ENCODE measurements around the gene ITPR2. TPM values are rescaled to one million over a fixed set of nuclear protein-coding genes. Genes with fewer than 3 reads are reported as not detected.

The ITPR2 gene
- total RNA-seq, 4 donors from 2014 or later = 32.6 to 87.5 (median 51.9) TPM

DNA sequence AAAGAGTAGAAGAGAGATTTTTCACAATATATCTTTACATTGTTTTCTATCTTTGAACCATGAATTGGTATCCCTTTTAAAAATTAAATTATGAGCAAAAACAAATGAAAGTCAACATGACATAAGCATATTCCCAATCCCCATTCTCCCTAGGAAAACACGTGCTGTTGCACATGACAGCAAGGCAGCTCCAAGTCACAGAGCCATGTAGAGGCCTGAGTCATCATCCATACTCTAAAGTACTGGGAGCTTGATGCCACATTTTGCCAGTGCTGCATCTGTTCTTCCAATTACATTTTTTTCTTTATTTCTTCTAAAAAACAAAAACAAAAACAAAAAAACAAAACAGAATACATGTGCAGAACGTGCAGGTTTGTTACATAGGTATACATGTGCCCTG is 115.2 kb downstream of the ITPR2 start:
- TF ChIP-seq, protein P1, sequence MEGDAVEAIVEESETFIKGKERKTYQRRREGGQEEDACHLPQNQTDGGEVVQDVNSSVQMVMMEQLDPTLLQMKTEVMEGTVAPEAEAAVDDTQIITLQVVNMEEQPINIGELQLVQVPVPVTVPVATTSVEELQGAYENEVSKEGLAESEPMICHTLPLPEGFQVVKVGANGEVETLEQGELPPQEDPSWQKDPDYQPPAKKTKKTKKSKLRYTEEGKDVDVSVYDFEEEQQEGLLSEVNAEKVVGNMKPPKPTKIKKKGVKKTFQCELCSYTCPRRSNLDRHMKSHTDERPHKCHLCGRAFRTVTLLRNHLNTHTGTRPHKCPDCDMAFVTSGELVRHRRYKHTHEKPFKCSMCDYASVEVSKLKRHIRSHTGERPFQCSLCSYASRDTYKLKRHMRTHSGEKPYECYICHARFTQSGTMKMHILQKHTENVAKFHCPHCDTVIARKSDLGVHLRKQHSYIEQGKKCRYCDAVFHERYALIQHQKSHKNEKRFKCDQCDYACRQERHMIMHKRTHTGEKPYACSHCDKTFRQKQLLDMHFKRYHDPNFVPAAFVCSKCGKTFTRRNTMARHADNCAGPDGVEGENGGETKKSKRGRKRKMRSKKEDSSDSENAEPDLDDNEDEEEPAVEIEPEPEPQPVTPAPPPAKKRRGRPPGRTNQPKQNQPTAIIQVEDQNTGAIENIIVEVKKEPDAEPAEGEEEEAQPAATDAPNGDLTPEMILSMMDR (IDR thresholded peaks at IDR 0.05) = no peak
- TF ChIP-seq POLR2A (IDR thresholded peaks at IDR 0.05) = no peak

DNA sequence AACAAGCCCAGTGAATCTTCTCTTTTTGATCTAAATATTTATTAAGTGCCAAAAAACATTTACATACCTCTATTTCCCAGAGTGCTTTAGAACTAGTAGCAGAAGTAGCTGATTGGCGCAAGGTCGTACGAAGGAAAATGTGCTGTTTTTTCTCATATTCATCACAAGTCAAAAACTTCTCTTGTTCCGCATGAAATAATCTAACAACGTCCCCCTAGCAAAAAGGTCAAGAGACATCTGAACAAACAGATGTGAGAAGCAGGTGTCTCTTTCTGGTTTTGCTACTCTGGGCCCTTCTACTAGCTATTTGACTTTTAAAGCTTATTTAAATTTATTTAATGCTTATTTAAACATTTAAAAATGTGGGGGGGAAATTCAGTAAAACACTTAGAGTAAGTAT is 117.8 kb downstream of the ITPR2 start:
- H3K9me3 ChIP-seq = no peaks in the 10 kb centered on the region
- TF ChIP-seq, protein P1 (IDR thresholded peaks at IDR 0.05) = no peak
- no peak for TF ChIP-seq POLR2A (IDR thresholded peaks at IDR 0.05)
- H3K4me1 ChIP-seq = no peaks in the 10 kb centered on the region
- no peak overlapping the region for H3K4me3 ChIP-seq
- no peak overlapping the region for H3K27ac ChIP-seq
- peaks cover 0 to 7% (median 0%) of the 10 kb centered on the region in 3 donors for H3K36me3 ChIP-seq
- DNase-seq = no peak
- H3K27me3 ChIP-seq = no peaks in the 10 kb centered on the region

More for the DNA sequence above, 115.2 kb downstream of the ITPR2 start:
- Histone ChIP-seq H3K36me3 (peaks cover 0 to 7% (median 0%) of the 10 kb centered on the region in 3 donors), H3K4me3 (no peak overlapping the region), H3K4me1 (no peaks in the 10 kb centered on the region), H3K9me3 (no peaks in the 10 kb centered on the region), H3K27ac (no peak overlapping the region), H3K27me3 (no peaks in the 10 kb centered on the region)
- no peak for DNase-seq

DNA sequence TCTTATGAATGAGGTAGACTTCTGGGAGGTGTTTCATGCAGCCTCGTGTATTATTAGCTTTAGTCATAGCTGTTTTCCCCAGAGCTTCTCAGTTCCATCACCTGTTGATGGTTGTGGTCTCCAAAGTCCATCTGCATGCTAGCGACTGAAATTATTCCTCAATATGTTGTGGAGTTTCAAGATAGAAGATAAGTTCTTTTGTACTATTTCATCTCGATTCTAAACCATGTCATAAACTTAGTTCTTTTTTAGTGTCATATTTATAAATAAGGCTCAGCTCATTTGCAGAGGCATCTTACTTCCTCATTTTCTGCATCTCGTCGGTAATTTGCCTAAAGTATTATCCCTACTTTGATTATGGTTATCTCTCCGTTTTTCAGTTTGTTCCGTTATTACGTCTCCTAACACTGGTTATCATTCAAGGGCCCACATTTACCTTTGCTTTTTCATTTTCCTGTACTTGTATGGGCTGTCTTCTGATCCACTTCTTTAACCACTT is 119.1 kb downstream of the ITPR2 start:
- Histone ChIP-seq H3K4me1 (no peaks in the 10 kb centered on the region), H3K27ac (no peak overlapping the region), H3K27me3 (no peaks in the 10 kb centered on the region), H3K9me3 (no peaks in the 10 kb centered on the region), H3K36me3 (peaks cover 0 to 7% (median 0%) of the 10 kb centered on the region in 3 donors), H3K4me3 (no peak overlapping the region)
- TF ChIP-seq, protein P1 (IDR thresholded peaks at IDR 0.05) = no peak
- TF ChIP-seq POLR2A (IDR thresholded peaks at IDR 0.05) = no peak
- DNase-seq = no peak

DNA sequence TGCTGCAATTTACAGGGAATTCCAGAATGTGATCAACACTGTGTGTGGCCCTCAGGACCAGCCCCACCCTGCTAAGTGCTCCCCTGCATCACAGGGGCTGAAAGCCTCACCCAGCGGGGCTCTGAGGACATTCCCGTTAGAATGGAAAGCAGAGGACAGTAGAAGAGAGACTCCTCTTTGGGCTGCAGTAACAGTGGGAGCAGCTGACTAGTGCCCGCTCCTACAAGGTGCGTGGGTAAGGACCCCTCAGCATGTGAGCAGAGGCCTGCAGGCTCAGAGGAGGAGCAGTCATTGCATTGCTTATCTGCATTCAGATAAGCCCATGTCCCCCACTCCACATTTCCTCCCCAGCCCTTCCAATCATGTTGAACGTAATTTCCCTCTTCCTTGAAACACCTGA is 120.1 kb downstream of the ITPR2 start:
- TF ChIP-seq, protein P1 (IDR thresholded peaks at IDR 0.05) = no peak
- TF ChIP-seq POLR2A (IDR thresholded peaks at IDR 0.05) = no peak
- Histone ChIP-seq H3K36me3 (peaks cover 0 to 7% (median 0%) of the 10 kb centered on the region in 3 donors), H3K4me3 (no peak overlapping the region), H3K27me3 (no peaks in the 10 kb centered on the region), H3K9me3 (no peaks in the 10 kb centered on the region), H3K27ac (no peak overlapping the region), H3K4me1 (no peaks in the 10 kb centered on the region)
- no peak for DNase-seq

DNA sequence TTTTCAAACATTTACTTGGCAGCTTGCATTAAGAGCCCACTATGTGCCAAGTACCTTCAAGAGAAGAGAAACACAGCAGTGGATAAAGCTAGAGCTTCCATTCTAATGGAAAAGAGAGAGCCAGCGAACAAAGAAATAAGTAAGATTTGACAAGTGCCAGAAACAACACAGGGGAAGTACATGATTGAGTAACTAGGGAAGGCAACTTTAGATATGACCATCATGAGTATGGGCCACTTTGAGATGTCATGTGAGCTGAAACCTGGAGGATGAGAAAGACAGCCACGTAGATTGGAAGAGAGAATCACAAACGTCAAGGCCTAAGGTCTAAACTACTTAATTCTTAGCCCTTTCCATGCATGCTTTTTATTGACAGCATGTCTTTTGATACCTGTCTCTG is 121.4 kb downstream of the ITPR2 start:
- Histone ChIP-seq H3K4me1 (no peaks in the 10 kb centered on the region), H3K27me3 (no peaks in the 10 kb centered on the region), H3K4me3 (no peak overlapping the region), H3K27ac (no peak overlapping the region), H3K36me3 (peaks cover 0 to 7% (median 0%) of the 10 kb centered on the region in 3 donors), H3K9me3 (no peaks in the 10 kb centered on the region)
- TF ChIP-seq POLR2A (IDR thresholded peaks at IDR 0.05) = no peak
- TF ChIP-seq, protein P1 (IDR thresholded peaks at IDR 0.05) = no peak
- DNase-seq = no peak

DNA sequence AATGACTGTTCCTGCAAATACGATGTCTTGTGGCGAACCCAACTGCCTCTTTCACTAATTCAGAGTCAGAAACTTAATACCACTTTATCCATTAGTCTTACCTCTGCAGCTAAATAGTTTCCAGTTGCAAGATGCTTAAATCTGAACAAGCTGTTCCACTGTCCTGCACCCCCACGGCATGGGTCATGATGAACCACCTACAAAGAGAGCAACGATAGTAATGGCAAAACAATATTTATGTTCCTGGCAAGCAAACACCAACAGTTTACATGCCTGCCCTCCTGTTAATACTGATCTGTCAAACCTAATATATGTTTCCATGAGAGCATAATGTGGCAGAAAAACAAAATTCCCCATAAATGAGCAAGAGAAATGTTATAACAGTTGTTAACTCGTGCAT is 121.9 kb downstream of the ITPR2 start:
- Histone ChIP-seq H3K9me3 (no peaks in the 10 kb centered on the region), H3K36me3 (peaks cover 0 to 7% (median 0%) of the 10 kb centered on the region in 3 donors), H3K27me3 (no peaks in the 10 kb centered on the region), H3K4me3 (no peak overlapping the region), H3K27ac (no peak overlapping the region), H3K4me1 (no peaks in the 10 kb centered on the region)
- DNase-seq = no peak
- TF ChIP-seq, protein P1 (IDR thresholded peaks at IDR 0.05) = no peak
- TF ChIP-seq POLR2A (IDR thresholded peaks at IDR 0.05) = no peak

All from Peyer's patch (tissue), 4 donors.